ENCODE results near the gene PRELP.

DNA sequence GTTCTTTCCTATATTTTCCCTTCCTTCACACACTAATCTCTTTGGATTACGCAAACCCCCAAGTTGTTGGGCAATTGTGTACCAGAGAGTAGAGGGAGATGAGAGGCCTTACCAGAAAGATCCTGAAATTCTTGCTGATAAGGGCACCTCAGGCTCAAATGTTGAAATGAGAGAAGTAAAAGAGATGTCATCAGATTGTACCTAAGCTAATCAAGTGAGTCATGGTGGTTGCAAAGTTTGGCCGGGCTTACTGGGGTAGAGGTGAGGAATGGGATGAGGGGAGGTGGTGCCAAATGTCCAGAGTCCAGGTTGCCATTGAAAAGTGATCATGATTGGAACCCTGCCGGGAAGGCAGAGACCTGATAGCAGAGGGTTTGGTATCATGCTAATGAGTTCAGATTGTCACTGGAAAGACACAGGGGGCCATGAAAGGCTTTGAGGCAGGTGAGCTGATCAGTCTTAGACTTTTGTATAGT is 61.4 kb downstream of the PRELP start:
- TF ChIP-seq, protein P1, sequence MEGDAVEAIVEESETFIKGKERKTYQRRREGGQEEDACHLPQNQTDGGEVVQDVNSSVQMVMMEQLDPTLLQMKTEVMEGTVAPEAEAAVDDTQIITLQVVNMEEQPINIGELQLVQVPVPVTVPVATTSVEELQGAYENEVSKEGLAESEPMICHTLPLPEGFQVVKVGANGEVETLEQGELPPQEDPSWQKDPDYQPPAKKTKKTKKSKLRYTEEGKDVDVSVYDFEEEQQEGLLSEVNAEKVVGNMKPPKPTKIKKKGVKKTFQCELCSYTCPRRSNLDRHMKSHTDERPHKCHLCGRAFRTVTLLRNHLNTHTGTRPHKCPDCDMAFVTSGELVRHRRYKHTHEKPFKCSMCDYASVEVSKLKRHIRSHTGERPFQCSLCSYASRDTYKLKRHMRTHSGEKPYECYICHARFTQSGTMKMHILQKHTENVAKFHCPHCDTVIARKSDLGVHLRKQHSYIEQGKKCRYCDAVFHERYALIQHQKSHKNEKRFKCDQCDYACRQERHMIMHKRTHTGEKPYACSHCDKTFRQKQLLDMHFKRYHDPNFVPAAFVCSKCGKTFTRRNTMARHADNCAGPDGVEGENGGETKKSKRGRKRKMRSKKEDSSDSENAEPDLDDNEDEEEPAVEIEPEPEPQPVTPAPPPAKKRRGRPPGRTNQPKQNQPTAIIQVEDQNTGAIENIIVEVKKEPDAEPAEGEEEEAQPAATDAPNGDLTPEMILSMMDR (IDR thresholded peaks at IDR 0.05), result no peak
- TF ChIP-seq ZFX (IDR thresholded peaks at IDR 0.05; ENCODE audit: borderline replicate concordance), result no peak
